Stimulated activated naive CD4-positive, alpha-beta T cell (primary cell): ENCODE results near the gene SLC25A26.

Source experiments
- DNase-seq, 6 experiments: peaks; one replicate each; lab custom pipeline; 2025; lab: John Stamatoyannopoulos, UW

Gene SLC25A26

GRCh38 chr3:66227051-66227450 lies 6.2 kb downstream of the SLC25A26 start:
- no peak for DNase-seq

DNA sequence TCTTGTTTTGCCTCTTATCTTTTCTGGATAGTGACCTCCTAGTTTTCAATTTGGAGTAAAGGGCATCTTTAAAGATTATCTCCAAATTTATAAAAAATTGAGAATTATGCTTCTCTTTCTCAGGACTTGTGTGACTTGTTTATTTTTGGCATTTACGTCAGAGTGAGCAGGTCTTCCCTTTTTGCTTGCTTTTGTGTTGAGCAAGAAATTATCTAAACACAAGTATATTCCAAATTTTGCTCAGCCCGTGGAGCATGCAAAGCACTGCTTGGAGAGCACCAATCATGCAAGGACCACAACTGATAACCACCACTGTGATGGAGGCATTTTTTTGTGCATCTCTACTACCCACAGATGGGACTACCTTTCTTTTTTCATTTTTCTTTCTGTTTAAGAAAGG lies 7.1 kb downstream of the SLC25A26 start:
- DNase-seq = no peak

DNA sequence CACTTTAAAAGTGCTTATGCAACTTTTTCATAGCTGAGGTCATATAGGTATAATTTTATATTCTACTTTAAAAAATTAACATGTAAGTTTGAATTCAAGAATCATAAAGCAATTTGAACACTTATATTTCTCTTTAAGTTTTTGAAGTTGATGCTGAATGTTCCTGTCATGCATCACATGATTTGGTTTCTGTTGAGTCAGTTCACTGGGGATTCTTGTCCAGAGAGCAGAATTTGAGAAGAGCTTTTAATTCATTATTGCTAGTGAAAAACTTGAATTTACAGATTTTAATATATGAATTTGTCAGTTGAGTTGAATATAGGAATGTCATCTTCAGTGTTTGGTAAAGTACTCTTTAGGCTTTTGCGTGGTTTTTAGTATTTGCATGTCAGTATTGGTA lies 7.9 kb downstream of the SLC25A26 start:
- no peak for DNase-seq

- no peak for DNase-seq
Observed at GRCh38 chr3:66229931-66230330, 9.1 kb downstream of the SLC25A26 start.

DNA sequence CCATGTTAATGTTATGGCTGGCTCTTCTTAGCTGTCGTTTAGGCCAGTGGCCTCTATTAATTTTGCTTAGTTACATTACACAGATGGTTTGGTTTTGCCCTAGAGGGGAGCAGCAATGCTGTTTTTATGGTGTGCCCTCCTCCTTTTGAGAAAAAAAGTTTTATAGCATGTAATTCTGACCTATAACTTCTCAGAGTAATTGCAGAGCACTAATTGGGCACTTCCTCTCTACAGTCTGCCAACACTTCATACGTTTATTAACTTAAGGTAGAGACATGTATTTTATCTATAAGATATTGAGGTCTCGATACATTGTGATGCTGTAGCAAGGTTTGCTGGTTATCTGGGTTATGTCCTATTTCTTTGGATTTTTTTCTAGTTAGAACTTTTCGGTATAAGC lies 12.2 kb downstream of the SLC25A26 start:
- no peak for DNase-seq

GRCh38 chr3:66236281-66236680 lies 15.5 kb downstream of the SLC25A26 start:
- no peak for DNase-seq

DNA sequence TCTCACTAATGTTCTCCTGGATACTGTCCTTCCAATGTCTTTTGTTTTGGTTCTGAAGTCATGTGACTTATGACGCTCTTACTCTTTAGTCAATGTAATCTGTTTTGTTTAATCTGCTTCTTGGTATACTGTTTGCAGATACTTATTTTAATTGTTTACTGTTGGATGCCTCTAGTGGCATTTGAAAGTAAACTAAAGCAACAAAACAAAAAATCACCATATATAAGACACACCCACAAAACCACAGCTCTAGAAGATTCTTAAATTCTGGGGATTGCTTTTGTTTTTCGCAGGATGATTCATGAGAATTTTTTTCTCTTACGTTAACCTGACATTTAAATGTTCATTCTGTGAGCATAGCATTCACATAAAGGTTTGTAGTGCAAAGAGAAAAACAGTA lies 16.8 kb downstream of the SLC25A26 start:
- DNase-seq = no peak

GRCh38 chr3:66239513-66240123 lies 18.8 kb downstream of the SLC25A26 start:
- DNase-seq = peak in 2 of 6 experiments; percentile 23 to 40

GRCh38 chr3:66241466-66241865 lies 20.7 kb downstream of the SLC25A26 start:
- no peak for DNase-seq

- no peak for DNase-seq
Observed at GRCh38 chr3:66242788-66243464, 22.1 kb downstream of the SLC25A26 start.

DNA sequence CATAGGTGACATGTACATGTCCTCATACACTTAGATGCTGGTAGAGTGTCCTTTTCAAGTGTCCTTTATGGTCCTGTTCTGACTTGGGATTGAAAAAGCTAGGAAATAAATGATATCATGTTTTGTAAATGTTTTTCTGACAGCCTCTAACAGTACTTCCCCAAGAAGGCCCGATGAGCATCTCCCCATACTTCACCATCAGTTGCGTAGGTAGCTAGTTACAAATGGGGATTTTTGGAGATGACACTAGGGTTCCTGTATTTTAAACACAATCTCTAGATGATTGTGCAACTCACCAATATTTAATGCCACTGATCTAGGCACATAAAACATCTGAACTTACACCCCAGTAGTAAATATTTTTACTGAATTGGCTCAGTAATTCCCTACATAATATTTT lies 27.8 kb downstream of the SLC25A26 start:
- DNase-seq = no peak

DNA sequence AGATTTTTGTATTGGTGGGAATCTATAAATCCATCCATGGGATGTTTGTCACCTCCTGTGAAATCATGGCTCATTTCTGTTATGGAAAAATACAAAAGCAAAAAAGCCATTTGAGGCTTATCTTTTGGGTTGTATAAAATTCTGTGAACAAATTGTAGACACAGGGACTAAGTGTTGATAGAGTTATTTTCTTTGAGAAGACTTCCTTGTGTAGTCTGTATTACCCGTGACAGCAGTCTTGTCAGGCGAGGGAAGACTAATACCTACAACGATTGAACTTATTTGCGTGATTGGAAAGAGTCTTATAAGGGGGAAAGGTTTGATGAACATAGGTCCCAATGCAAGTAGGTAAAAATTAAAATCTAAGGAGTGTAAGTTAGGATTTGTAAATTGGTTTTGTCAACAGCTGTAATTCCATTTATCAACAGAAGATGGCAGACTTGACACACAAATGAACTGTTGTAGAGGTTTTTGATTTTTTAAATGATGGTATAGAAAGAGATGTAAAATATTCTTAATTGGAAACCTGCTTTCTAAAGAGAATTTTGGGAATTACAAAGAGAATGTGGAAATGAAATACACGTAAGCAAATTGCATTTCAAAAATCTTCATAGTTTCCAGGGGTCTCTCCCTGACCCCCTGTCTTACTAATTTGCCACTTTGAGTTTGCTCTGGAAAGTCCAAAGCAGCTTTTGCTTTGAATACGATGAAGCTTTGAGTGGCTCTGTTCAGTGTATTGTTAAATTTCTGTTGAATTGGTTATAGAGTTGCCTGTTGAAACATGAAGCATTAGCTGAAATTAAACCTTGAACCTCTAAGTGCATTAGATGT lies 33.2 kb downstream of the SLC25A26 start:
- DNase-seq = peak in 2 of 6 experiments; percentile 7 to 41

DNA sequence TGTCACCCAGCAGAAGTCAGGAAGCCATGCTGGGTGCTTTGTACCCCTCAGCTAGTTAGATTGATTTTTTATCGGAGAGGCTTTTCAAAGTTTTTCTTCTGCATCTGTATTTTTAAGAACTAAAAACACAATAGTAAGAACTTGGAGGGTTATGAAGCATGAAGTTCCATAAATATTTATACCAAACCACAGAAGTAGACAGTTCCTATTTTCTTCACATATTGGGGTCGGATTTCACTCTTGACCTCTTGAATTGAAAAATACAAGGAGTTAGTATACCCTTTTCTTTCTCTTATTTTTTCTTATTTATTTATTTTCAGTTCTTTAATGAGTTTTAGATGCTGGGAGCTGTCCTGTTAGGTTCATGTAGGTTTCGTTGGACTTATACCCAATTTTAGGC lies 35.1 kb downstream of the SLC25A26 start:
- no peak for DNase-seq

GRCh38 chr3:66256806-66257205 lies 36.0 kb downstream of the SLC25A26 start:
- DNase-seq = no peak

- DNase-seq = no peak
Observed at GRCh38 chr3:66259566-66260255, 38.9 kb downstream of the SLC25A26 start.

DNA sequence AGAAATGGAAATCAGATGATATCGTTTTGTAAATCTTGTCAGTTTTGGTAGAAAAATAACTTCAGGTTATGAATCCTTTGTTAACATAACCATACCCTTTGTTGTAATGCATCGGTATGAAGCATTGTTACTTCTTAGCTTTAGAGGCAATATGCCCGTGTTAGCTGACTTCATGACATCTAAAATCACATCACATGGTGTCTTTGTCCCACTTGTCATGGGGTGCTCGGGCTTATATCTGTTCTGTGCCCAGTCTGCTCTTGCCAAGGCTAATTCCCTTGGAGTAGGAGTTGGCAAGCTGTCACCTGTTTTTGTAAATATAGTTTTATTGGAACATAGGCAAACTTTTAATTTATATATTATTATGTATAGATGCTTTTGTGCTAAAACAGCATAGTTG lies 39.6 kb downstream of the SLC25A26 start:
- no peak for DNase-seq

DNA sequence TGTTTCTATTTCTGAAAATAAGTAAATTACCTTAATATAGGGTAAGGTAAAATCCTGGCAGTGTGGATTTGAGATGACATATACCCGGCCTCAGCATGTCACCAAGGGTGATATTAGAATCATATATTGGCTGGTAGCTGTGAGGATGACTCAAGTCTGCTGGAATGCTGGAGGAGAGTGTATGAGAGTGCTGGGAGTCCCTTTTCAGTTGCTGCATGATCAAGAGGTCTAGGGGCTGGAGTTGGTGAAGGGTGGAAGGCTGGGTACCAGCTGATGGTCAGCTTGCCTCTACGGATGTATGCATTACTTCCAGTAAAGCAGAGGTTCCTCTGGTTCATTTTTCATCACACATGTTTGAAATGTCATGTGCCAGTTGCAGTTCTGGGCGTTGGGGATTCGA lies 40.6 kb downstream of the SLC25A26 start:
- DNase-seq = no peak

DNA sequence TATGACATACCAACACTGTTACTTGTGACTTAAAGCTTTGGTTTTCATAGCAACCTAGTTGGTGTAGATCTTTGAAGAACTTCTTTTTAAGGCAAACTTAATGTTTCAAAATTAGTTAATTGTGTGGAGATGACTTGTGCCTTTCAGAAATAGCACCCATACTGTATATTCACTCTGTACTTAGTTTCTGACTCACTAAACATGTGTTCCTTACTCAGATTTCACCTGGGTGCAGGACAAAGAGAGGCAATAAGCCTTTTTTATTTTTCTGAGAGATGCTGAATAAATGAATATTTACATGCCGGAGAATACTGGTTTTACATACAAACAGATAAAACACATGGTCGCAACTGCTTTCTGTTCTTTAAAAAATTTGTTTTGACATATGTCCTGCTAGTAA lies 44.8 kb downstream of the SLC25A26 start:
- DNase-seq = no peak

DNA sequence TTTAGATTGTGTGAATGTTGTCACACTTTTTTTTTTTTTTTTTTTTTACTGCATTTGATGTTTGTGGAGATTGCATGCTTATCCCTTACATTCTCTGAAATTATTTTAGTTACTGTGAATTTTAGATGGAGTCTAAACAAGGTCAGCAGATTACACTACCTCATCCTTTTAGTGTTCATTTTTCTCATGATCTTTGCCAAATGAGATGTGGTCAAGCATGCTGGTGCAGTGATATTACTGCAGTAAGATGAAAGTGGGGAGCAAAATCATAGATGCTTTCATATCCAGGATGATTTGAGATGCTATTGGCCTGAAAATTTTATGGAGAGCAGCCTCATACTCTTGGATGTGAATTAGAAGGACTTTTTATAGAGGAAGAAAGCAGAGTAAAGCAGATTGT lies 45.8 kb downstream of the SLC25A26 start:
- no peak for DNase-seq

- DNase-seq = no peak
Observed at GRCh38 chr3:66267031-66267430, 46.2 kb downstream of the SLC25A26 start.

- no peak for DNase-seq
Observed at GRCh38 chr3:66267906-66268305, 47.1 kb downstream of the SLC25A26 start.

DNA sequence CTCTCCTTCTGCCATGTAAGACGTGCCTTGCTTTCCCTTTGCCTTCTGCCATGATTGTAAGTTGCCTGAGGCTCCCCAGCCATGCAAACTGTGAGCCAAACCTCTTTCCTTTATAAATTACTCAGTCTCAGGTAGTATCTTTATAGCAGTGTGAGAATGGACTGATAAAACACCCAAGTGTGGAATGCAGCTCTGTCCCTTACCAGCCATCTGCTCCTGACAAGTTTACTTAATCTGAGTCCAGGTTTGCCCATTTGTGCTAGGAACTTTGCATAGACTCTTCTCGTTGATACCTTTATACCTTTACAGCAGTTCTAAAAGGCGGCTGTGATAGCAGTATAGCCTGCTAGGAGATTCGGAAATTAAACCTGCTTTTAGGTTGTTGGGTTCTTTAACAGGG lies 48.1 kb downstream of the SLC25A26 start:
- DNase-seq = no peak

DNA sequence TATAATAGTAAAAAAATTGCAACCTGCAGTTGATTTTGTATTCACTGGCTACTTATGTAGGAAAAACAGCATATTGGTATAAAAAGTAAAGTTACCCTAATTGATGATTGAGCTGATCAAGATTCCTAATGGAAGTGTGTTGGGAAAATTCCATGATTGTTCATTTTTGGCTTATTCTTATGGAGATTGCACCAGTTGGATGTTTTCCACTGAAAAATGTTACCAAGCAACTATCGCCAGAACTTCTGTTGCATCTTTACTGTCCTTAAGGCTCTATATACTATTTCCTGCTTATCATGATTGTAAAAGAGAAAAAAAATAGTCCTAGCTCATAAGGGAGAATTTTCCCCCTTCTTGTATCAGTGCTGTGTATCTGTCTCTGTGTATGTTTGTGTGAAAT lies 48.6 kb downstream of the SLC25A26 start:
- no peak for DNase-seq
